Astrocyte (in vitro differentiated cells and primary cell): ENCODE measurements around the gene NOL4L. TPM values are rescaled to one million over a fixed set of nuclear protein-coding genes. Genes with fewer than 3 reads are reported as not detected.
"Not testable (repeated sequence)": the region's sequence is repeated elsewhere in the genome, so short reads cannot be mapped to it uniquely, and the experiment has no call there.

Experiments
- DNase-seq: peaks from one replicate; pipeline ENCODE4 v3.0.0-alpha.2; 2010; ENCODE audit warnings: low read depth
- FAIRE-seq: peaks from 2 replicates; lab custom pipeline; 2011; peaks lifted over from hg19 to GRCh38; lab: Jason Lieb, UNC
- H2AFZ ChIP-seq: 2 replicates; pipeline ENCODE4 v1.6.0; 2012; ENCODE audit warnings: low read depth, low read length, inconsistent platforms
- H3K27ac ChIP-seq: 2 replicates; pipeline ENCODE4 v1.5.1; 2011; ENCODE audit warnings: low read depth, low read length, inconsistent platforms
- H3K27me3 ChIP-seq: 2 replicates; pipeline ENCODE4 v1.6.0; 2011; ENCODE audit warnings: low read length, inconsistent platforms; ENCODE audit not compliant: insufficient read depth
- H3K36me3 ChIP-seq: 2 replicates; pipeline ENCODE4 v1.5.1; 2011; ENCODE audit warnings: low read length, inconsistent platforms; ENCODE audit not compliant: insufficient read depth
- H3K4me1 ChIP-seq: 2 replicates; pipeline ENCODE4 v1.5.1; 2011; ENCODE audit warnings: low read length, inconsistent platforms; ENCODE audit not compliant: insufficient read depth
- H3K4me2 ChIP-seq: 2 replicates; pipeline ENCODE4 v1.6.0; 2012; ENCODE audit warnings: low read length, inconsistent platforms
- H3K4me3 ChIP-seq: 2 replicates; pipeline ENCODE4 v1.5.1; 2011; ENCODE audit warnings: low read depth, mild to moderate bottlenecking, low read length, inconsistent platforms; ENCODE audit not compliant: insufficient read depth
- H3K79me2 ChIP-seq: 2 replicates; pipeline ENCODE4 v1.6.0; 2012; ENCODE audit warnings: mild to moderate bottlenecking, low read length, inconsistent platforms; ENCODE audit not compliant: insufficient read depth
- H3K9ac ChIP-seq: 2 replicates; pipeline ENCODE4 v1.6.0; 2012; ENCODE audit warnings: mild to moderate bottlenecking, low read length, inconsistent platforms
- H3K9me3 ChIP-seq: 2 replicates; pipeline ENCODE4 v1.5.1; 2012; ENCODE audit warnings: low read depth, mild to moderate bottlenecking, low read length, inconsistent platforms; ENCODE audit not compliant: insufficient read depth
- H4K20me1 ChIP-seq: 2 replicates; pipeline ENCODE4 v1.6.0; 2012; ENCODE audit warnings: low read length, inconsistent platforms; ENCODE audit not compliant: insufficient read depth
- H3K27ac Mint-ChIP-seq: one replicate; pipeline ENCODE4 v1.8.0; 2021; ENCODE audit warnings: mild to moderate bottlenecking, mixed read lengths; ENCODE audit not compliant: unreplicated experiment
- H3K27me3 Mint-ChIP-seq: one replicate; pipeline ENCODE4 v1.8.0; 2021; ENCODE audit warnings: low read depth, mixed read lengths; ENCODE audit not compliant: unreplicated experiment
- H3K36me3 Mint-ChIP-seq: one replicate; pipeline ENCODE4 v1.8.0; 2021; ENCODE audit warnings: low read depth, mixed read lengths; ENCODE audit not compliant: unreplicated experiment
- H3K4me1 Mint-ChIP-seq: one replicate; pipeline ENCODE4 v1.8.0; 2021; ENCODE audit warnings: low read depth, mixed read lengths; ENCODE audit not compliant: unreplicated experiment
- H3K4me3 Mint-ChIP-seq: one replicate; pipeline ENCODE4 v1.8.0; 2021; ENCODE audit warnings: mild to moderate bottlenecking, moderate library complexity, mixed read lengths; ENCODE audit not compliant: unreplicated experiment
- H3K9me3 Mint-ChIP-seq: one replicate; pipeline ENCODE4 v1.8.0; 2021; ENCODE audit warnings: mild to moderate bottlenecking, mixed read lengths; ENCODE audit not compliant: unreplicated experiment
- CTCF ChIP-seq: IDR thresholded peaks from 2 replicates; pipeline ENCODE4 v1.5.1; 2011; ENCODE audit warnings: low read depth, mild to moderate bottlenecking, inconsistent platforms, low read length, moderate library complexity; ENCODE audit not compliant: insufficient read depth
- EZH2 ChIP-seq: IDR thresholded peaks from 2 replicates; pipeline ENCODE4 v1.6.1; 2012; ENCODE audit warnings: mild to moderate bottlenecking, low read length, inconsistent platforms; ENCODE audit not compliant: insufficient read depth
- total RNA-seq: library from RNA; stranded (reverse); gene quantifications from 2 replicates; pipeline ENCODE4 v1.2.1, GENCODE V29; 2021

Gene NOL4L
- total RNA-seq, 1 donor from 2014 or later, result 35.5 TPM

- no peaks in the 10 kb centered on the region for H3K79me2 ChIP-seq
- DNase-seq (no peak), FAIRE-seq (no peak)
- Mint-ChIP-seq H3K27ac (no peak overlapping the region), H3K4me3 (no peak overlapping the region), H3K36me3 (no peaks in the 10 kb centered on the region), H3K27me3 (peaks cover 40% of the 10 kb centered on the region), H3K4me1 (peaks cover 2% of the 10 kb centered on the region), H3K9me3 (no peaks in the 10 kb centered on the region)
- H3K4me1 ChIP-seq, result no peaks in the 10 kb centered on the region
- H3K9me3 ChIP-seq, result no peaks in the 10 kb centered on the region
- no peak overlapping the region for H2AFZ ChIP-seq
- no peaks in the 10 kb centered on the region for H4K20me1 ChIP-seq
- no peak overlapping the region for H3K9ac ChIP-seq
- H3K4me3 ChIP-seq, result no peak overlapping the region
- no peaks in the 10 kb centered on the region for H3K36me3 ChIP-seq
- H3K4me2 ChIP-seq, result no peak overlapping the region
- H3K27me3 ChIP-seq, result no peaks in the 10 kb centered on the region
- TF ChIP-seq EZH2 (no peak), CTCF (no peak)
- H3K27ac ChIP-seq, result no peak overlapping the region
Measured at GRCh38 chr20:32596681-32597252, 11.6 kb upstream of the NOL4L start.

DNA sequence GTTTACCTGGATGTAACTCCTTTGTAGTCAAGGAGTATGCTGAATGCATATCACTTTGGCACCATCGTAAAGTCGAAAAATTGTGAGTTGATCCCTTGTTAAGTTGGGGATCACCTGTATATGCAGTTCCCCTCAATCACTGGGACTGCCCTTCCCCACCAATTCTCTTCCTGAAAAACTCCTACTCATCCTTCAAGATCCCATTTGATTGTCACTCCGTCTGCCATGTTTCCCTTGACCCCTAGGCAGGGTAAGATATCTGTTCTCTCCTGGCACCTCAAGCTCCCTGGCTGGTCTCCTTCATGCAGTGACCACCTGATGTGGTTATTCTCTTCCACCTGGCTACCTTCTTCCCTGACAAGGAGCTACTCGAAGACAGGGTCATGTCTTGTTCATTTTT, 10.0 kb upstream of the NOL4L start:
- Histone ChIP-seq H3K4me2 (no peak overlapping the region), H3K9me3 (no peaks in the 10 kb centered on the region), H3K4me3 (no peak overlapping the region), H3K36me3 (no peaks in the 10 kb centered on the region), H3K4me1 (no peaks in the 10 kb centered on the region), H4K20me1 (no peaks in the 10 kb centered on the region), H3K27ac (no peak overlapping the region), H3K27me3 (no peaks in the 10 kb centered on the region), H3K9ac (no peak overlapping the region), H3K79me2 (no peaks in the 10 kb centered on the region), H2AFZ (no peak overlapping the region)
- Mint-ChIP-seq H3K4me1 (peaks cover 2% of the 10 kb centered on the region), H3K36me3 (no peaks in the 10 kb centered on the region), H3K4me3 (no peak overlapping the region), H3K9me3 (no peaks in the 10 kb centered on the region), H3K27me3 (peaks cover 35% of the 10 kb centered on the region), H3K27ac (no peak overlapping the region)
- TF ChIP-seq CTCF (no peak), EZH2 (no peak)
- DNase-seq (no peak), FAIRE-seq (no peak)

DNA sequence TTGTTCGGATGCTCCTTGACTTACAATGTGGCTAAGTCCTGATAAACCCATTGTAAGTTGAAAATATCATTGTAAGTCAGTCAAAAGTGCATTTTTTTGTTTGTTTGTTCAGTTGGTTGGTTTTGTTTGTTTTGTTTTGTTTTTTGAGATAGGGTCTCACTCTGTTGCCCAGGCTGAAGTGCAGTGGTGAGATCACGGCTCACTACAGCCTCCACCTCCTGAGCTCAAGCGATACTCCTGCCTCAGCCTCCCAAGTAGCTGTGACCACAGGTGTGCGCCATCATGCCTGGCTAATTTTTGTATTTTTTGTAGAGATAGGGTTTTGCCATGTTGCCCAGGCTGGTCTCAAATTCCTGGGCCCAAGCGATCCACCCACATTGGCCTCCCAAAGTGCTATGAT, 9.5 kb upstream of the NOL4L start:
- FAIRE-seq, H3K36me3 Mint-ChIP-seq, H3K79me2 ChIP-seq, H4K20me1 ChIP-seq, H2AFZ ChIP-seq, H3K9ac ChIP-seq, H3K27ac Mint-ChIP-seq, H3K27me3 ChIP-seq, H3K9me3 ChIP-seq, H3K4me2 ChIP-seq, DNase-seq, H3K27ac ChIP-seq, H3K4me3 Mint-ChIP-seq, H3K4me1 ChIP-seq, H3K9me3 Mint-ChIP-seq, H3K4me1 Mint-ChIP-seq, H3K36me3 ChIP-seq, H3K4me3 ChIP-seq: not testable (repeated sequence)
- peaks cover 35% of the 10 kb centered on the region for H3K27me3 Mint-ChIP-seq
